ENCODE data around the gene ZMYND11.

The ZMYND11 gene

GRCh38 chr10:277963-278362 lies 142.7 kb downstream of the ZMYND11 start:
- Histone ChIP-seq H3K4me3 (no peak overlapping the region), H3K36me3 (peaks cover 0 to 70% (median 27%) of the 10 kb centered on the region in 11 experiments; a peak in 13 of 22 replicates), H3K9me3 (replicated peaks in 1 of 11) (no peaks in the 10 kb centered on the region), H3K4me2 (no peak overlapping the region), H3K9ac (no peak overlapping the region), H3K4me1 (peaks cover 11 to 24% (median 19%) of the 10 kb centered on the region in 10 experiments), H3K27ac (no peak overlapping the region), H4K20me1 (0 out of 22 replicates have a peak, but pooled peaks cover 0 to 3% (median 0%) of the 10 kb centered on the region in 11 experiments), H3K27me3 (no peaks in the 10 kb centered on the region)
- TF ChIP-seq Cebpa-rat (IDR thresholded peaks at IDR 0.05) = no peak

- H3K27ac ChIP-seq = no peak overlapping the region
- peaks cover 0 to 75% (median 27%) of the 10 kb centered on the region in 11 experiments; a peak in 13 of 22 replicates for H3K36me3 ChIP-seq
- no peak overlapping the region for H3K4me2 ChIP-seq
- TF ChIP-seq Cebpa-rat (IDR thresholded peaks at IDR 0.05) = no peak
- H3K4me3 ChIP-seq = no peak overlapping the region
- H3K9me3 ChIP-seq (replicated peaks in 1 of 11) = no peaks in the 10 kb centered on the region
- peaks cover 13 to 26% (median 21%) of the 10 kb centered on the region in 10 experiments for H3K4me1 ChIP-seq
- H4K20me1 ChIP-seq = 0 out of 22 replicates have a peak, but pooled peaks cover 0 to 3% (median 0%) of the 10 kb centered on the region in 11 experiments
- H3K9ac ChIP-seq = no peak overlapping the region
- no peaks in the 10 kb centered on the region for H3K27me3 ChIP-seq
Measured at GRCh38 chr10:278707-279106, 143.5 kb downstream of the ZMYND11 start.

- H3K9me3 ChIP-seq (replicated peaks in 1 of 11) = no peaks in the 10 kb centered on the region
- peaks cover 13 to 26% (median 21%) of the 10 kb centered on the region in 10 experiments for H3K4me1 ChIP-seq
- TF ChIP-seq Cebpa-rat (IDR thresholded peaks at IDR 0.05) = no peak
- H3K27ac ChIP-seq = no peak overlapping the region
- 0 out of 22 replicates have a peak, but pooled peaks cover 0 to 3% (median 0%) of the 10 kb centered on the region in 11 experiments for H4K20me1 ChIP-seq
- no peak overlapping the region for H3K9ac ChIP-seq
- H3K27me3 ChIP-seq = no peaks in the 10 kb centered on the region
- H3K36me3 ChIP-seq = peaks cover 0 to 80% (median 30%) of the 10 kb centered on the region in 11 experiments; a peak in 13 of 22 replicates
- no peak overlapping the region for H3K4me2 ChIP-seq
- no peak overlapping the region for H3K4me3 ChIP-seq
Measured at GRCh38 chr10:279232-279631, 144.0 kb downstream of the ZMYND11 start.

GRCh38 chr10:279655-280054 lies 144.4 kb downstream of the ZMYND11 start:
- H3K27me3 ChIP-seq = no peaks in the 10 kb centered on the region

GRCh38 chr10:282294-283139 lies 147.3 kb downstream of the ZMYND11 start:
- Histone ChIP-seq H3K9me3 (replicated peaks in 1 of 11) (no peaks in the 10 kb centered on the region), H3K4me1 (peaks cover 0 to 18% (median 12%) of the 10 kb centered on the region in 10 experiments; a peak in 17 of 20 replicates), H3K4me3 (no peak overlapping the region), H3K36me3 (peaks cover 0 to 86% (median 42%) of the 10 kb centered on the region in 11 experiments; a peak in 13 of 22 replicates), H4K20me1 (0 out of 22 replicates have a peak, but pooled peaks cover 0 to 3% (median 0%) of the 10 kb centered on the region in 11 experiments), H3K9ac (peak overlapping the region in 1 of 11 experiments; percentile 4; a peak in 1 of 22 replicates), H3K27ac (peak overlapping the region in 4 of 11 experiments; percentile 14 to 62 (median 44); a peak in 8 of 22 replicates), H3K4me2 (peak overlapping the region in 9 of 11 experiments; percentile 17 to 70 (median 42); a peak in 15 of 22 replicates), H3K27me3 (no peaks in the 10 kb centered on the region)
- no peak for TF ChIP-seq Cebpa-rat (IDR thresholded peaks at IDR 0.05)

More at GRCh38 chr10:279655-280054, 144.4 kb downstream of the ZMYND11 start:
- 0 out of 22 replicates have a peak, but pooled peaks cover 0 to 3% (median 0%) of the 10 kb centered on the region in 11 experiments for H4K20me1 ChIP-seq
- H3K4me2 ChIP-seq = no peak overlapping the region
- H3K36me3 ChIP-seq = peaks cover 0 to 84% (median 34%) of the 10 kb centered on the region in 11 experiments; a peak in 13 of 22 replicates
- no peak for TF ChIP-seq Cebpa-rat (IDR thresholded peaks at IDR 0.05)
- H3K4me1 ChIP-seq = peaks cover 13 to 26% (median 20%) of the 10 kb centered on the region in 10 experiments
- no peak overlapping the region for H3K27ac ChIP-seq
- no peak overlapping the region for H3K9ac ChIP-seq
- H3K4me3 ChIP-seq = no peak overlapping the region
- H3K9me3 ChIP-seq (replicated peaks in 1 of 11) = no peaks in the 10 kb centered on the region

- no peaks in the 10 kb centered on the region for H3K9me3 ChIP-seq (replicated peaks in 1 of 11)
- peak overlapping the region in 6 of 11 experiments; percentile 21 to 70 (median 60); a peak in 8 of 22 replicates for H3K4me2 ChIP-seq
- peaks cover 0 to 15% (median 10%) of the 10 kb centered on the region in 10 experiments; a peak in 15 of 20 replicates for H3K4me1 ChIP-seq
- H4K20me1 ChIP-seq = 0 out of 22 replicates have a peak, but pooled peaks cover 0 to 3% (median 0%) of the 10 kb centered on the region in 11 experiments
- no peak overlapping the region for H3K4me3 ChIP-seq
- H3K27ac ChIP-seq = peak overlapping the region in 4 of 11 experiments; percentile 14 to 62 (median 44); a peak in 7 of 22 replicates
- TF ChIP-seq Cebpa-rat (IDR thresholded peaks at IDR 0.05) = no peak
- H3K36me3 ChIP-seq = peaks cover 0 to 85% (median 38%) of the 10 kb centered on the region in 11 experiments; a peak in 13 of 22 replicates
- H3K9ac ChIP-seq = no peak overlapping the region
- H3K27me3 ChIP-seq = no peaks in the 10 kb centered on the region
Measured at GRCh38 chr10:283140-283479, 147.9 kb downstream of the ZMYND11 start.

GRCh38 chr10:283916-284356 lies 148.7 kb downstream of the ZMYND11 start:
- H3K4me2 ChIP-seq = no peak overlapping the region
- H3K4me1 ChIP-seq = peaks cover 0 to 15% (median 10%) of the 10 kb centered on the region in 10 experiments; a peak in 15 of 20 replicates
- no peak overlapping the region; a peak in 1 of 22 replicates for H3K27ac ChIP-seq
- no peaks in the 10 kb centered on the region for H3K9me3 ChIP-seq (replicated peaks in 1 of 11)
- H3K4me3 ChIP-seq = no peak overlapping the region
- no peaks in the 10 kb centered on the region for H3K27me3 ChIP-seq
- H4K20me1 ChIP-seq = 0 out of 22 replicates have a peak, but pooled peaks cover 0 to 3% (median 0%) of the 10 kb centered on the region in 11 experiments
- no peak for TF ChIP-seq Cebpa-rat (IDR thresholded peaks at IDR 0.05)
- peaks cover 0 to 87% (median 44%) of the 10 kb centered on the region in 11 experiments; a peak in 13 of 22 replicates for H3K36me3 ChIP-seq
- no peak overlapping the region for H3K9ac ChIP-seq

GRCh38 chr10:285216-285615 lies 150.0 kb downstream of the ZMYND11 start:
- no peak overlapping the region for H3K27ac ChIP-seq
- H3K27me3 ChIP-seq = no peaks in the 10 kb centered on the region
- H3K36me3 ChIP-seq = peaks cover 0 to 86% (median 39%) of the 10 kb centered on the region in 11 experiments; a peak in 13 of 22 replicates
- no peak overlapping the region for H3K4me3 ChIP-seq
- no peak for TF ChIP-seq Cebpa-rat (IDR thresholded peaks at IDR 0.05)
- H3K9ac ChIP-seq = no peak overlapping the region
- H3K9me3 ChIP-seq (replicated peaks in 1 of 11) = no peaks in the 10 kb centered on the region
- peaks cover 0 to 15% (median 10%) of the 10 kb centered on the region in 10 experiments; a peak in 15 of 20 replicates for H3K4me1 ChIP-seq
- 0 out of 22 replicates have a peak, but pooled peaks cover 0 to 3% (median 0%) of the 10 kb centered on the region in 11 experiments for H4K20me1 ChIP-seq
- no peak overlapping the region for H3K4me2 ChIP-seq

Measured in BLaER1 treated with 17β-estradiol and CSF1 and Interleukin-3, amounts not matched to agents 10 nM and 100 nM (cell line).